Peyer's patch (tissue), 4 donors: ENCODE data around the gene ATP1B1. TPM values are rescaled to one million over a fixed set of nuclear protein-coding genes. Genes with fewer than 3 reads are reported as not detected.

Source experiments
- DNase-seq, 3 donors: peaks; one replicate each; pipeline ENCODE4 v3.0.0-alpha.2; 2017 to 2019
- H3K27ac ChIP-seq, 4 donors: fragments of 200-600 bp; sonication (generic); one replicate each; pipeline ENCODE4 v1.5.1; 2016 to 2019
- H3K27me3 ChIP-seq, 2 donors: fragments of 200-600 bp; sonication (generic); one replicate each; pipeline ENCODE4 v1.5.1; 2019
- H3K36me3 ChIP-seq, 3 donors: fragments of 200-600 bp; sonication (generic); one replicate each; pipeline ENCODE4 v1.5.1; 2016 to 2019
- H3K4me1 ChIP-seq, 4 donors: fragments of 200-600 bp; sonication (generic); one replicate each; pipeline ENCODE4 v1.5.1; 2016 to 2019
- H3K4me3 ChIP-seq, 4 donors: fragments of 200-600 bp; sonication (generic); 1 replicate in 3 of 4; 2 replicates in 1 of 4; pipeline ENCODE4 v1.5.1; 2016 to 2019; ENCODE audit warnings: mild to moderate bottlenecking in 1 of 4
- H3K9me3 ChIP-seq, 4 donors: fragments of 200-600 bp; sonication (generic); one replicate each; pipeline ENCODE4 v1.5.1; 2016 to 2019; ENCODE audit warnings: mild to moderate bottlenecking in 1 of 4
- POLR2A ChIP-seq, 2 donors: fragments of 450-650 bp; IDR thresholded peaks; one replicate each; pipeline ENCODE4 v1.5.1; 2017; ENCODE audit warnings: antibody characterized with exemption in 2 of 2, mild to moderate bottlenecking in 2 of 2, moderate library complexity in 2 of 2
- total RNA-seq, 4 donors: library from RNA; depleted of rRNA; stranded (reverse); fragments of >200 nt; gene quantifications; one replicate each; pipeline ENCODE4 v1.1.0, GENCODE V29; 2016
- TF ChIP-seq, protein P1 (sequence below), 6 experiments: fragments of 450-650 bp in 4 of 6; fragments of 200-600 bp in 2 of 6; sonication (generic) in 1 of 6; IDR thresholded peaks; one replicate each; pipeline ENCODE4 v1.5.1; 2017 to 2019; ENCODE audit warnings: antibody characterized with exemption in 6 of 6, mild to moderate bottlenecking in 3 of 6, moderate library complexity in 1 of 6

ATP1B1 gene
- total RNA-seq, 4 donors from 2014 or later, result 70.1 to 659 (median 499) TPM

- no peaks in the 10 kb centered on the region for H3K9me3 ChIP-seq
- DNase-seq, result no peak
- no peaks in the 10 kb centered on the region for H3K27me3 ChIP-seq
- H3K4me3 ChIP-seq, result no peak overlapping the region
- no peak for TF ChIP-seq POLR2A (IDR thresholded peaks at IDR 0.05)
- TF ChIP-seq, protein P1, sequence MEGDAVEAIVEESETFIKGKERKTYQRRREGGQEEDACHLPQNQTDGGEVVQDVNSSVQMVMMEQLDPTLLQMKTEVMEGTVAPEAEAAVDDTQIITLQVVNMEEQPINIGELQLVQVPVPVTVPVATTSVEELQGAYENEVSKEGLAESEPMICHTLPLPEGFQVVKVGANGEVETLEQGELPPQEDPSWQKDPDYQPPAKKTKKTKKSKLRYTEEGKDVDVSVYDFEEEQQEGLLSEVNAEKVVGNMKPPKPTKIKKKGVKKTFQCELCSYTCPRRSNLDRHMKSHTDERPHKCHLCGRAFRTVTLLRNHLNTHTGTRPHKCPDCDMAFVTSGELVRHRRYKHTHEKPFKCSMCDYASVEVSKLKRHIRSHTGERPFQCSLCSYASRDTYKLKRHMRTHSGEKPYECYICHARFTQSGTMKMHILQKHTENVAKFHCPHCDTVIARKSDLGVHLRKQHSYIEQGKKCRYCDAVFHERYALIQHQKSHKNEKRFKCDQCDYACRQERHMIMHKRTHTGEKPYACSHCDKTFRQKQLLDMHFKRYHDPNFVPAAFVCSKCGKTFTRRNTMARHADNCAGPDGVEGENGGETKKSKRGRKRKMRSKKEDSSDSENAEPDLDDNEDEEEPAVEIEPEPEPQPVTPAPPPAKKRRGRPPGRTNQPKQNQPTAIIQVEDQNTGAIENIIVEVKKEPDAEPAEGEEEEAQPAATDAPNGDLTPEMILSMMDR (IDR thresholded peaks at IDR 0.05), result no peak
- no peak overlapping the region for H3K27ac ChIP-seq
- no peaks in the 10 kb centered on the region for H3K36me3 ChIP-seq
- H3K4me1 ChIP-seq, result peaks cover 0 to 8% (median 0%) of the 10 kb centered on the region in 4 donors
Observed at GRCh38 chr1:169081503-169082123, 24.9 kb upstream of the ATP1B1 start.

GRCh38 chr1:169085911-169086310 is 20.6 kb upstream of the ATP1B1 start:
- H3K4me3 ChIP-seq, result no peak overlapping the region
- no peak overlapping the region for H3K27ac ChIP-seq

DNA sequence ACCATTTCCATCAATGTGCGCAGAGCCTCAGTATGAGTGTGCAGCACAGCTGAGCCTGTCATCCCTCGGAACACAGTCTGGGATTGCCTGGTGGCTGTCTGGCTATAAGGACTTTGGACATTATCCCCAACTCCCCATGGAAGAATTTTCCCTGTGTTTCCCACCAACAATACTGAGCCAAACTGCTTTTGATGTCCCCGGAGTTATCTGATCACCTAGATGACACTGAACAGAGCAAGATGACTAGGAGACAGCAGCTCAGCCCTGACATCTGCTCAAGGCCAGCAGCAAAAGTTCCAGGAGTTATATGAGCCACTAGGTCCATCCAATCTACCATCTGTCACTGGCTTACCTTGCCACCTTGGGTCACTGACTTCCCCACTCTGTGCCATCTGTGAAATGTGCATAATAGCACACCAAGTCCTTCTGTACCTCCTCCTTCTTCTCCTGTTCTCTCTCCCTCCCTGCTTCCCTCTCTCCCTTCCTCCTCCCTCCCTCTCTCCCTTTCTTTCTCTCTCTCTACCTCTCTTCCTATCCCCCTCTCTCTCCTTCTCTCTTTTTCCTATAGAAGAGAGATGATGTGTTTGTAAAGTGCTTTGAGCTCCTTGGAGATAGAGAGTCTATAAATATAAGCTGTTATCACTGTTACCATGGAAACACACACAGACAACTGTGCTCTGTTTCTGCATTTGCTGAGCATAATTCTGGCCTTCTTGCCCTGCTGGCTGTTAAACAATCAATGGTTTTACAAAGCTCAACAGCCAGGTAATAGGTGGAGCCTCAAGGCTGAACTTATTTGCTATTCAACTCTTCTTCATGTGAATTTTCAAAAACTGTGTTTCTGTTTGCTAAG is 19.7 kb upstream of the ATP1B1 start:
- Histone ChIP-seq H3K27me3 (no peaks in the 10 kb centered on the region), H3K4me1 (peaks cover 0 to 23% (median 0%) of the 10 kb centered on the region in 4 donors), H3K9me3 (no peaks in the 10 kb centered on the region), H3K36me3 (no peaks in the 10 kb centered on the region), H3K27ac (peak overlapping the region in 2 of 4 donors; percentile 37 to 39), H3K4me3 (no peak overlapping the region)
- DNase-seq, result no peak
- TF ChIP-seq POLR2A (IDR thresholded peaks at IDR 0.05), result no peak
- TF ChIP-seq, protein P1 (IDR thresholded peaks at IDR 0.05), result no peak

More at GRCh38 chr1:169085911-169086310, 20.6 kb upstream of the ATP1B1 start:
- Histone ChIP-seq H3K9me3 (no peaks in the 10 kb centered on the region), H3K27me3 (no peaks in the 10 kb centered on the region), H3K36me3 (no peaks in the 10 kb centered on the region), H3K4me1 (peaks cover 0 to 23% (median 0%) of the 10 kb centered on the region in 4 donors)
- no peak for DNase-seq
- TF ChIP-seq POLR2A (IDR thresholded peaks at IDR 0.05), result no peak
- TF ChIP-seq, protein P1 (IDR thresholded peaks at IDR 0.05), result no peak

DNA sequence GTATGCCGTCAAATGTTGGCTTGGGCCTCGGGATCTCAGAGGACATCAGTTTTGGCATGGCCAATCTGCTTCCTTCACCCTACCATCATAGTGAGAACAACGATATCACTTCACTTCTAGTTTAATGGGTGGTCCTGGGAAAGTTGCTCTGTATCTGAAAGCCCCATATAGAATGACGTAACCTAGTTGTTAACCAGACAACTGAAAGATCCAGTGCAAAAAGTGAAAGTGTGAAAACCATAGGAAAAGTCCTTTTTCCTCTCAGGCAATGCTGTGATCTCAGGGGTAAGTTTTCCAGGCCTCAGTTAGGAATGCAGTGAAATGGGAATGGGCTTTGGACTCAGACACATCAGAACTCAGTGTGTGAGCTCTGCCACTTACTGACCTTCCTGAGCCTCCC is 18.6 kb upstream of the ATP1B1 start:
- TF ChIP-seq POLR2A (IDR thresholded peaks at IDR 0.05), result no peak
- TF ChIP-seq, protein P1 (IDR thresholded peaks at IDR 0.05), result no peak
- no peaks in the 10 kb centered on the region for H3K36me3 ChIP-seq
- no peak overlapping the region for H3K4me3 ChIP-seq
- H3K27ac ChIP-seq, result no peak overlapping the region
- H3K9me3 ChIP-seq, result no peaks in the 10 kb centered on the region
- no peaks in the 10 kb centered on the region for H3K27me3 ChIP-seq
- no peak for DNase-seq
- peaks cover 0 to 23% (median 0%) of the 10 kb centered on the region in 4 donors for H3K4me1 ChIP-seq

- Histone ChIP-seq H3K4me3 (no peak overlapping the region), H3K9me3 (no peaks in the 10 kb centered on the region), H3K4me1 (peaks cover 0 to 23% (median 0%) of the 10 kb centered on the region in 4 donors), H3K27me3 (no peaks in the 10 kb centered on the region), H3K27ac (no peak overlapping the region), H3K36me3 (no peaks in the 10 kb centered on the region)
- TF ChIP-seq POLR2A (IDR thresholded peaks at IDR 0.05), result no peak
- TF ChIP-seq, protein P1 (IDR thresholded peaks at IDR 0.05), result no peak
- no peak for DNase-seq
Observed at GRCh38 chr1:169089776-169090175, 16.7 kb upstream of the ATP1B1 start.
